GM18907 (cell line): ENCODE data around the gene VSIR.

Experiments
- ATAC-seq: cut with Tn5 transposase; IDR thresholded peaks from one replicate; pipeline ENCODE4 v1.9.1; 2021; ENCODE audit warnings: mild to moderate bottlenecking, moderate library complexity; ENCODE audit not compliant: unreplicated experiment

The VSIR gene

DNA sequence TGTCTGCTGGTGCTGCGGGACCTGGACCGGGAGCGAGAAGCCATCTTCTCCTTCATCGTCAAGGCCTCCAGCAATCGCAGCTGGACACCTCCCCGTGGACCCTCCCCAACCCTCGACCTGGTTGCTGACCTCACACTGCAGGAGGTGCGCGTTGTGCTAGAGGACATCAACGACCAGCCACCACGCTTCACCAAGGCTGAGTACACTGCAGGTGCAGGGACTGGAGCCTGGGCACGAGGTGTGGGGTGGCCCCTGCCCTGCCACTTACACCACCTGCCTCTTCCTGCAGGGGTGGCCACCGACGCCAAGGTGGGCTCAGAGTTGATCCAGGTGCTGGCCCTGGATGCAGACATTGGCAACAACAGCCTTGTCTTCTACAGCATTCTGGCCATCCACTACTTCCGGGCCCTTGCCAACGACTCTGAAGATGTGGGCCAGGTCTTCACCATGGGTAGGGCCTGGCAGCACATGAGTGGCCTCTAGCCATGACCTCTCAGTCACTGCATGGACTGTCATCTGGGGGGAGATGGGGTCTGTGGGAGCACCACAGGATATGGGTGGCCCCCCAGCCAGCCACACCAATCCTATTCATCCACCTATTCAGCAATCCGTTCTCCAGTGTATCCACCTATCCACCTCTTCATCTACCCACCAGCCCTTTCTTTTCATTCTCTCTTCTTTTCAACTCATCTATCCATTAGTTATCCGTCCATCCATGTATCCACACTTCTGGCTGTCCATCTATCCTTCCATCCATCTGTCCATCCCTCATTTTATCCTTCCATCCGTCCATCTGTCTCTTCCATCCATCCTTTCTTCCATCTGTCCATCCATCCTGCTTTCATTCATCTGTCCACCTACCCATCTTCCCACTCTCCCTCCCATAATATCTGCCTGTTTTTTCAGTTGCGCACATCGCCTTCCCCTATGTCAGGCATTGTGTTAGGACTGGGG, 34.5 kb upstream of the VSIR start:
- ATAC-seq: no peak

DNA sequence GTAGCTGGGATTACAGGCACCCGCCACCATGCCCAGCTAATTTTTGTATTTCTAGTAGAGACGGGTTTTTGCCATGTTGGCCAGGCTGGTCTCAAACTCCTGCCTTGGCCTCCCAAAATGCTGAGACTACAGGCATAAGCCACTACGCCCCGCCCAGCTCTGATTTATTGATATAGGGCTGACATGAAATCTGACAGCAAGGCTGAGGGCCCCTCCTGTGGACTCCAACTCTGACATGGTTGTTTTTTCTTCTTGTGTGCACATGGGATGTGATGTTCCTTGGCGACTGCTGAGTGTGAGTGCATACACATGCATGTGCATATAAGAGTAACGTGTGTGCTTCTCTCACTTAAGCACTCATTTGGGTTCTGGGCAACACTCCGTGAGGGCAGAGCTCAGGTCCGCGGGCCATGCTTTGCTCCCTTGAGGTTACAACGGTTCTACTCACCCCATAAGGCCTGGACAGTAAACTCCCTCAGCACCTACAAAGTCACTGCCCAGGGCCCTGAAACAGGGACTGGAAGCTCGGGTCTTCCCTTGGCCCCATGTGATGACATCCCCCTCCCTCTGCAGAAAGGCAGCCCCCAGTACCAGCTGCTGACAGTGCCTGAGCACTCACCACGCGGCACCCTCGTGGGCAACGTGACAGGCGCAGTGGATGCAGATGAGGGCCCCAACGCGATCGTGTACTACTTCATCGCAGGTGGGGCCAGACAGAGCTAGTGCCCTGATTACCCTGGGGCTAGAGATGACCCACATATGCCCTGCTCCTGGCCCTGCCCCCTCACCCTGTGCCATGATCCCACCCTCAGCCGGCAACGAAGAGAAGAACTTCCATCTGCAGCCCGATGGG, 33.6 kb upstream of the VSIR start:
- no peak for ATAC-seq

DNA sequence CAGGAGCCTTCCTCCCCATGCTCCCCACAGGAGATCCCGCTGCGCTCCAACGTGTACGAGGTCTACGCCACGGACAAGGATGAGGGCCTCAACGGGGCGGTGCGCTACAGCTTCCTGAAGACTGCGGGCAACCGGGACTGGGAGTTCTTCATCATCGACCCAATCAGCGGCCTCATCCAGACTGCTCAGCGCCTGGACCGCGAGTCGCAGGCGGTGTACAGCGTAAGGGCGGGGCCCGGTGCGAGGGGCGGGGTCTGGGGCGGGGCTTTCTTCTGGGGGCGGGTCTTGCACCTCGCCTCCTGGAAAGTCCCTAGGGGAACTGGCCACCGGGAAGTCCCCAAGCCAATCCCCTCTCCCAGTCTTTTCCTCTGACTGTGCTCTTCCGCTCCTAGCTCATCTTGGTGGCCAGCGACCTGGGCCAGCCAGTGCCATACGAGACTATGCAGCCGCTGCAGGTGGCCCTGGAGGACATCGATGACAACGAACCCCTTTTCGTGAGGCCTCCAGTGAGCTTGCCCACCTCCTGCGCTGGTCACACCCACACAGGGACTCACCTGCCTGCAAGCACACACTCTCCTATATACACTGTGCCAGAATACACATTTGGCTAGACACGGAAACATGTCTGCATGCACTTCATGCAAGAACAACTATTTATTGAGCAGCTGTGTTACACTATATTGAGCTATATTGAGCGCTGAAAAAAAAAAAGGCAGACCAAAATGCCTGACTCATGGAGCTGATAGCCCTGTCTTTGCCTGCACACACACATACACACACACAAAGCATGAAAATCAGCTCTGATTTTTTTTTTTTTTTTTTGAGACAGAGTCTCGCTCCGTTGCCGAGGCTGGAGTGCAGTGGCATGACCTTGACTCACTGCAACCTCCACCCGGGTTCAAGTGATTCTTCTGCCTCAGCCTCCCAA, 32.7 kb upstream of the VSIR start:
- no peak for ATAC-seq

DNA sequence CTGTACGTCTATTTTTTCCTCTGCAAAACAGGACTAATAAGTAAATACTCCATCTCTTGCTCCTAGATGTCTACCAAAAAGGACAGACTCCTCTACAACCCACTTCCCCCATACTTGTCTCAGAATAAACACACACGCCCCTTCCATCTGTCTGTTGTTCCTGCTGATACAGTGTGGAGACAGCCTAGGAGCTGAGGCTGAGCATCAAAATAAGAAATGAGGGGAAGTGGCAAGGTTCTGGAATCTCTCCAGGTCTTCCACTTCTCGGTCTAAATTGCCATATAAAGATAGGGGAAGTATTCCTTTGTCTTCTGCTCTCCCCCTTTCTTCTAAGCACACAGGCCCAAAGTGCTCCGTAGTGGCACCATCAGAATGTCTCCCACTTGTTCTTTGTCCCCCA, 30.8 kb upstream of the VSIR start:
- no peak for ATAC-seq

DNA sequence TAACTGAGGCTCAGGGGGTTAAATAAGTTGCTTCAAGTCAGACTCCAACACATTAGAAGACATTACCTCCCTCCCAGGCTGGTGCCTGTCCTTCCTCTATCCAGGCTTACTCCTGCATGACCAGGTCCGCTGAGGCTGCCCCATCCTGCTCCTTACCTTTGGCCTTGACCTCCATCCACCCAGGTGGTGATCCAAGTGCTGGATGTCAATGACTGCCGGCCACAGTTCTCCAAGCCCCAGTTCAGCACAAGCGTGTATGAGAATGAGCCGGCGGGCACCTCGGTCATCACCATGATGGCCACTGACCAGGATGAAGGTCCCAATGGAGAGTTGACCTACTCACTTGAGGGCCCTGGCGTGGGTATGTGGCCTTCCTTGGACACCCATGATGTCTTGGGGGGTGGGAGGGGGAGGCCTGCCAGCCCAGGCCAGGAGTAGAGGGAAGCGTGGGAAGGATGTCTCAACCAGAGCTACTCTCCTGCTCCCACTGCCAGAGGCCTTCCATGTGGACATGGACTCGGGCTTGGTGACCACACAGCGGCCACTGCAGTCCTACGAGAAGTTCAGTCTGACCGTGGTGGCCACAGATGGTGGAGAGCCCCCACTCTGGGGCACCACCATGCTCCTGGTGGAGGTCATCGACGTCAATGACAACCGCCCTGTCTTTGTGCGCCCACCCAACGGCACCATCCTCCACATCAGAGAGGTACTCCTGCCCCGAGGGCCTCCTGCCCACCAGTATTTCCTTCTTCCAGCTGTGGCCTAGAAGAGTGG, 29.6 kb upstream of the VSIR start:
- no peak for ATAC-seq

DNA sequence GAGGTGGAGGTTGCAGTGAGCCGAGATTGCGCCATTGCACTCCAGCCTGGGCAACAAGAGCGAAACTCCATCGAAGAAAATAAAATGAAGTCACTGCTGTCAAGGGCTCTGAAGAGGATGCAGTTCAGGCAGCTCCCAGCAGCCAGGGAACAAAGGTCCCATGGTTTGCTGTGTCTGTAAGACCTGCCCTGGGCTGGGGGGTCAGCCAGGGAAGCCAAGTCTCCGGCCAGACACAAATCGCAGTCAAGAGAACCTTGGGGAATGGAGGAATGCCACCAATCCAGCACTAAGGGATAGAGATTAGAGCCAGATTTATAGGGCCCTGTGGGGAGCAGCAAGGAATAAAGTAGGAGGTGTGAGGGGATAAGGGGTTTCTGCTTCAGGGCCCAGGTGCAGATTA, 28.9 kb upstream of the VSIR start:
- no peak for ATAC-seq

DNA sequence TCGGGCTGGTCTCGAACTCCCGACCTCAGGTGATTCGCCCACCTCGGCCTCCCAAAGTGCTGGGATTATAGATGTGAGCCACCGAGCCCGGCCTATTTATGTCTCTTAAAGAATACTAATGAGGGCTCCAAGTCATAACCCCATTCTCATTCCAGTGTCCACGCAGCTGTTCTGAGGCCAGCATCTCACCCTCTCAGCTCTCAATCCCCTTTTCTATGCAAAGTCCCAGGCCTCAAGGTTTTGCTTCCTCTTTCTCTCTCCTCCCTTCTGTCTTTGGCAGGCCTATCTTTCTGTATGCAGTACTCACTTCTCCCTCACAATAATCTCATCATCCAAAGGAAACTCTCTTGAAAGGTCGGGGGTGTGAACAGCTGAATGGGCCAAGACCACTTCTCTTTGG, 28.0 kb upstream of the VSIR start:
- ATAC-seq: peak; percentile 73

DNA sequence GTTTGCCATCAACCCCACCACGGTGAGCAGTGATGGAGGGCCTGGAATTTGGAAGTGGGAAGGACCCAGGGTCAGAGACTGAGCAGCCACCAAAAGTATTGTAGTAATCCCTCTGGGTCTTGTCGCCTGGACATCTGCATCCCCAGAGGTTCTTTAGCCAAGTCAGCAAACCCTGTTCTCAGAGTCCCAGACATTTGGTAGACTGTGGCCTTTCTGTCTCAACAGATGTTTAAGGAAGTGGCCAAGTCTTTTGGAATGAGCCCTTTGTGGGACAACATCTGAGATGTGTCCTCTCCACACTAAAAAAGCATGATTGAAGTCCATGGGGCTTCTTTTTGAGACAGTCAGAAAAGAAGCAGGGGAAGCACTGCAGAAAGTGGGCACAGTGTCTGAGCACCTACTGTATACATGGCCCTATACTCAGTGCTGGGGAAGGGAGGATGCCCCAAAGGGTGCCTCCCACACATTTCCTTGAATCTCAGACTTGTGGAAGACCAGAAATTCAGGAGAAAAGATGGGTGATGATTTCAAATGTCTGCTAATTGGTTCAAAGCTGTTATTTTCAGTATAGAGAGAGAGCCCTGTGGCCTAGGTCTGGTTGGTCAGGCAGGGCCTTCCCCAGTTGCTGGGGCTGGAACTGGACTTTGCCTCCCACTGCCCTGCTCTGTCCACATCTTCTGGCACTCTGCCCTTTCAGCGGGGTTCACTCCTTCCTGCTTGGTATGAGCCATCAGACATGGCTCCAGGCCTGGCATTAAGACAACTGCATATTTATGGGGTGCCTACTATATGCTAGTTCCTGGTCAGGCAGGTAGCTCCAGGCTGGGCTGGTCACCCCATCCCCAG, 26.5 kb upstream of the VSIR start:
- ATAC-seq: no peak

DNA sequence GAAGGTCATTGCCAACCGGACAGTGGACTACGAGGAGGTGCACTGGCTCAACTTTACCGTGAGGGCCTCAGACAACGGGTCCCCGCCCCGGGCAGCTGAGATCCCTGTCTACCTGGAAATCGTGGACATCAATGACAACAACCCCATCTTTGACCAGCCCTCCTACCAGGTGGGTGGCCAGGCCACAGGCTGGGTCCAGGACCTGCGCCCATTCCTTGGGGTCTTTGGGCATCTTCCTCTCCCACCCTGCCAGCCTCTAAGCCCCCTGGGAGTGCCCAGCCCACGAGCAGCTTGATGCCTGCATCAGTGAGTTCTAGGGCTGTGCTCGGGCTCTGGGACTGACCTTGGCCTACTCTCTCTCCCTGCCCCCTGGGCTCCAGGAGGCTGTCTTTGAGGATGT, 25.8 kb upstream of the VSIR start:
- no peak for ATAC-seq

DNA sequence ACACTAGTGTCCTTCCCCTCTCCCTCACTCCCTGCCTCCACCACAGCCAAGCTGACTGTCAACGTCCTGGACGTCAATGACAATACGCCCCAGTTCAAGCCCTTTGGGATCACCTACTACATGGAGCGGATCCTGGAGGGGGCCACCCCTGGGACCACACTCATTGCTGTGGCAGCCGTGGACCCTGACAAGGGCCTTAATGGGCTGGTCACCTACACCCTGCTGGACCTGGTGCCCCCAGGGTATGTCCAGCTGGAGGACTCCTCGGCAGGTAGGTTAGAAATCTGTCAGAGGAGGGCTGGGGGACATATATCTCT, 24.9 kb upstream of the VSIR start:
- ATAC-seq: no peak

DNA sequence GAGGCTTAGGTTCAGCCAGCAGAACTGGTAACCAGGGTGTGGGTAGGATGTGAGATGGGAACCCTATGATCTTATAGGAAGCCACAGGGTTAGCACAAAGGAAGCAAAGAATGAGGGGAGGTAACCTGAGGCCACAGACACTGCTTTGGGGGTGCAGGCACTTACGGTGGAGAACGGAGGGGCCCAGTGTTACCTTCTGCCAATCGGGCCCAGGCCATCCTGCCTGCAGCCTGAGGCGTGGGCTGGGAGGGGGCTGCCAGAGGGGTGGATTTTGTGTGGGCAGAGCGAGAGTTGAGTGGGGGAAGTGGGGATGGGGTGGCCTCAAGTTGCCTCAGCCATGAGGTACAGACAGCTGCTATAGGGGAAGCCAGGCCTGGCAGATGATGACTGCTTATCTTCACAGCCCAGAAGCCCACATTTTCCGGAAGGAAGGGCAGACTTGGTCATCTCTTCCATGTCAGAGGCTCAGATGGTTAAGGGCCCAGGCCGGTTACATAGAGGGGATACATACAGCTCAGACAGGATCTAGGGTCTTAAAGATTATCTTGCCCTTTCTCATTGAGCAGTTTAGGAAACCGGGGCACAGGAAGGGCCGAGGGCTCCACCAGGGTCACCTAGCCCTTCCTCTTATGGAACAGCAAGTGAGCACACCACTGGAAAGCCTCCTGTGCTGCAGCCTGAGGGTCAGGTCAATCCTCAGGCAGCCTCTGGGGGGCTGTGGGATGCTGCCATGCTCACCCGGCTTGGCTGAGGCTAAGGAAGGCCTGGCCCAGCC, 24.4 kb upstream of the VSIR start:
- ATAC-seq: no peak

DNA sequence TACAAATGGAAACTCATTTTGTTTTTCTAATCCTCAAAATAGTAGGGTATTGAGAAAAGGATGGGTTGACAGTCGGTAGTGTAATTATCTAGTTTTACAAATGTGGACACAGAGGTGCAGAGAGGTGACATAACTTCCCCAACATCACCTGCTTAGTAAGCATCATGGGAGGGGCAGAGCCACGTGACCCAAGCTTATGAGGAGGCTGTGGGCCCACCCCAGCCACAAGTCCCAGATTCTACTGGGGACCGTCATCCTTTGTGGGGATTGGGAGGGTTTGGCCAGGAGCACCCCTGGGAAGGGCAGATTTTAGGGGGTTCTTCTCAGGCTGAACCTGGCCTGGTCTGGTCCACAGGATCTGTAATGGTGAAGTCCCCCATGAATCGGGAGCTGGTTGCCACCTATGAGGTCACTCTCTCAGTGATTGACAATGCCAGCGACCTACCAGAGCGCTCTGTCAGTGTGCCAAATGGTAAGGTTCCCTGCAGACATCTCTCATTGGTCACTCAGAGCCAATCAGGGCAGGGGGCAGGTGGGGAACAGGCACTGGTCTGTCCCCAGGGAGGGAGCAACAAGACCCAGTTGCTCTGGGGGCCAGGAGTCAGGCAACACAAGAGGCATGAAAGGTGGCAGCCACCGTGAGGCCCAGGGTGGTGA, 23.6 kb upstream of the VSIR start:
- no peak for ATAC-seq

DNA sequence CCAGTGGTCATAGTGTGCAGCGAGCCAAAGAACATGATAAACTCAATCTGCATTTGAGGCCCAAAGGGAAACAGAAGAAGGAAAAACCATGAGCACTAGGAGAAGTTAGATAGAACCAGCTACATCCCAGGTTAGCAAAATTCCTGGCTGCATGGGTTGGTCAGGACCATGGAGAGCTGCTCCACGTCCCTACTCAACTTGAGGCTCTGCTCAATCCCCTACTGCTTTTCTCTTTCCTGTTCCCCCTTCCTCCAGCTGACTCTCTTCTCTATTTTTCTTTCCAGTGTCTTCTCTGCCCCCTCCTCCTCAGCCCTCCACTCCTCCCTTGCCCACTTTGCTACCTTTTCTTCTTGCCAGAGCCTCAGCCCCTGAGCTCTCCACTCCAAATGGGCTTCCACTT, 21.9 kb upstream of the VSIR start:
- no peak for ATAC-seq

DNA sequence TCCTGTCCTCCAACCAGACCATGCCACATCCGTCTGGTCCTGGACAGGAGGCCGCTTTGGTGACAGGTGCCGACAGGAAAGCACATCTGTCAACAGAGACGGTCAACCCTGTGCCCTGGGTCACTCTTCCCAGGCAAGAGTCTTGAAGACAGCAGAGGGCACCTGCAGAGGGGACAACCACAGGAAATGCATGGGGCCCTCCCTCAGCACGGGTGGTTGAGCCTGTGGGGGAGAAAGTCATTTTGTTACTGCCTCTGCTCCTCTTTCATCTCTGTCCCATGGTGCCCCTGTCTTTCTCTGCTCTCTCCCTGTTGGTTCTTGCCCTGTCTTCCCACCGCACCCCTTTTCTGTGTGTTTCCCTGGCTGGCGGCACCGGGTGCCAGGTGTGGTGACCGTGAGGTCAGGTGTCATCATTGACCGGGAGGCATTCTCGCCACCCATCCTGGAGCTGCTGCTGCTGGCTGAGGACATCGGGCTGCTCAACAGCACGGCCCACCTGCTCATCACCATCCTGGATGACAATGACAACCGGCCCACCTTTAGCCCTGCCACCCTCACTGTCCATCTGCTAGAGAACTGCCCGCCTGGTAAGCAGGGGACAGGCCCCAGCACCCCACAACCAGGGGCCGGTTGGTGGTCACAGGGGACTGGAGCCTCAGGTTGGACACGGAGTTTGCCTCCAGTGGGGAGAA, 17.6 kb upstream of the VSIR start:
- peak; percentile 70 for ATAC-seq

DNA sequence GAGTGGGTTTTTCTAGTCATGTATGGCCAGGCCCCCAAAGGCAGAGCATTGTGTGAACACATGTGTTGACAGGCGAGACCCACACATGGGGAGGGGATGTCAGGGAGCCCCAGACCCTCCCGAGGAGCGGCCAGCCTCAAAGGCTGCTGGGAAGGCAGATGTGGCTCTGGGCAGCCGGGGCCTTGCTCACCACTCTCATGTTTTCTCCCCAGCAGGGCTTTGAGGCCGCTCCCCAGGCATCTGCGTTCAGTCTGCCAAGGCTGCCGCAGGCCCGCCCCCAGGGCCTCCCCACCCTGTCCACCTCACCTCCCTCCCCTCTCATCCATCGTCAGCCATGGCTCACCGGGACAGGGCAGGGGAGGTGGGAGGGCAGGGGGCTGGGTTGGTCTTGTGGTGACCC, 16.6 kb upstream of the VSIR start:
- ATAC-seq: no peak

DNA sequence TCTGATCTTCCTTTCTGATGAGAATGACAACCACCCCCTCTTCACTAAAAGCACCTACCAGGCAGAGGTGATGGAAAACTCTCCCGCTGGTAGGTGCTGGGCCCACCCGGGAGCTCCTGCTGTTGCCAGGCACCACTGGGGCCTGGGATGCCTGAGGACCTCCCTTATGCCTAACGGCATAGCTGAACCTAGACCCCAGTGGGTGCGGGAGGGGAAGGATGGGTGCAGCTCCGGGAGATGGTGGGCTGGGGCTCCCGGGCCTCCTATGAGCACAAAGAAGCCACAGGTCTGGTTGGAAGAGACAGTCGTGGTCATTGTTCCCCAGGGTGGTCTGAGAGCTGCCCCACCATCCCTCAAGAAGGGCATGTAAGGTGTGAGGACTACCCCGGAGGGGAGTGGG, 15.6 kb upstream of the VSIR start:
- ATAC-seq: no peak

DNA sequence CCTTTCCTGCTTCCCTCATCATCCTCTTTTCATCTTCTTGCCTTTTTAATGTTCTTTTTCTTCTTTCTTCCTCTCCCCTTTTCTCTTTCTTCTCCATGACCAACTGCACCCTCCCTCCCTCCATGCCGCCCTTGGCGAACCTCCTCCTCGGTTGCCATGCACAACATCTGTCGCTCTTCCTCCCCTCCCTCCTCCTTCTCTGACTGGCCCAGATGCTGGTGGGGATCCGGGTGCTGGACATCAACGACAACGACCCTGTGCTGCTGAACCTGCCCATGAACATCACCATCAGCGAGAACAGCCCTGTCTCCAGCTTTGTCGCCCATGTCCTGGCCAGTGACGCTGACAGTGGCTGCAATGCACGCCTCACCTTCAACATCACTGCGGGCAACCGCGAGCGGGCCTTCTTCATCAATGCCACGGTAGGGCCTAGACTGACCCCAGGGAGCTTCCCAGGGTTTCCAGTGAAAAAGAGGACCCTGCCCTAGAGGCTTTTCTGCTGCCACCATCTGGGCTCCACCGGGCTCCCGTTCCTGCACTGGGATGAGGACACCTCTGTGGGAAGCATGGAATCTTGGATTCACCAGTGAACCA, 11.5 kb upstream of the VSIR start:
- no peak for ATAC-seq
